ENCODE measurements around the gene OSCP1.

The OSCP1 gene

DNA sequence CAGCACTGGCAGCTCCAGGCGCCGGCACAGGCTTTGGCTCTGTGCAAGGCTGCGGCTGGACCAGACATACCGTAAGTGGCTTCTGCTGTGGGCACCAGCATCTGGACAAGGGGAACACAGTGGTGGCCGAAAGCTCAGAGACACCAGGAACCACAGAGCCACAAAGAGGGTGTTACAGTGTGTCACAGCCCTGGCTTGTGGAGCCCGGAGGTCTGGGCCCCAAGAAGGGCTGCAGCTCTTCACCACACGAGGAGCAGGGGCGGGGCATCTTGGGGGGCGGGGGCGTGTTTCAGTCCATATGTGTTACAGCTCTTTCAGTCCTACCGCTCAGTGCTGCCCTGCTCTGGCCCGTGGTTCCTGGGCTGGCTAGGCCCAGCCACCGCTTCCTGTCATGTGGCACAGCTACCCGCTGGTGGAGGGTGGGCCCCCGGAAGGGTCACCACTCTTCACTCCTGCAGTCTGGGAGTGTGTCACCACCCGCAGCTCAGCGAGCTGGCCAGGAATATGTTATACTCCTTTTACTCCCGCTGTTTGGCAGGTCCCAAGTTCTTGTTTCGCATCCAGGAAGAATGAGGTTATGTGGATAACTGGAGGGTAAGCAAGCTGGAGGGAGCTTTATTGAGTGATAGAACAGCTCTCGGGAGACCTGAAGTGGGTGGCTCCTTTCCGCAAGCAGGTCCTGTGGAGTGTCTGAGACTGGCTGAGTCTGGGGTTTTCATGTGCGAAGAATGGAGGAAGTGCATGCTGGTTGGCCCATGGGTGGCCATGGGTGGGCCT is 49.2 kb downstream of the OSCP1 start:
- peak; percentile 75 for DNase-seq

DNA sequence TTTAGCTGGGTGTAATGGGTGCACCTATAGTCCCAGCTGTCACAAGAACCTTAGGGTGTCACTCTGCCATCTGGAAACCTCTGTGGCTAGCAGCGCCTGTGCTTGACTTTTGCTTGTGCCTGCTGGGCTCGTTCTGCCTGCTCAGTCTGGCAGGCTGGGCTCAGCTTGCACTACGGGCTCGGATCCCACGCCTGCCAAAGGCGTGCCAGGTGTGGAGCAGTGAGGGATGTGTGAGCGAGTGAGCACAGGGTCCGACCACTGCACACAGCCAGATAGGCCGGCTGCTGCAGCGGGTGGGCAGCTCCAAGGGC is 49.8 kb downstream of the OSCP1 start:
- no peak for DNase-seq

DNA sequence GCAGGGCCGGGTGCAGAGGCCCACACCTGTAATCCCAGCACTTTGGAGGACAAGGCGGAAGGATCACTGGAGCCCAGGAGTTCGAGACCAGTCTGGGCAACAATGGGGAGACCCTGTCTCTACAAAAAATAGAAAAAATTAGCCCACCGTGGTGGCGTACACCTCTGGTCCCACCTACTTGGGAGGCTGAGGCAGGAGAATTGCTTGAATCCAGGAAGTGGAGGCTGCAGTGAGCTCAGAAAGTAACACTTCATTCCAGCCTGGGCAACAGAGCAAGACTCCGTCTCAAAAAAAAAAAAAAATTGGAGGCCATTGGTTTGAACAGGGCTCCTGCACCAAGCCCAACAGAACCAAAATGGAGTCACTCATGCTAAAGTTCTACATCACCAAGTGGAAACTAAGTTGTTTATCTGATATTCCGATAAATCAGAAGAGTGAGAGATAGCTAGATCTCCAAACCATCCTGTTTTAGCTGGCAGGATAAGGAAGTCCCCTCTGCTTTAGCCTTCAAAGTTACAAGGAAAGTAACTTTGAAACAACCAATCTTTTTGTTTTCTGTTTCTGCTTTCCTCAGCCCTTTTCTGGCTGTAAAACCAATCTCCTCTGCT is 51.8 kb downstream of the OSCP1 start:
- no peak for DNase-seq

DNA sequence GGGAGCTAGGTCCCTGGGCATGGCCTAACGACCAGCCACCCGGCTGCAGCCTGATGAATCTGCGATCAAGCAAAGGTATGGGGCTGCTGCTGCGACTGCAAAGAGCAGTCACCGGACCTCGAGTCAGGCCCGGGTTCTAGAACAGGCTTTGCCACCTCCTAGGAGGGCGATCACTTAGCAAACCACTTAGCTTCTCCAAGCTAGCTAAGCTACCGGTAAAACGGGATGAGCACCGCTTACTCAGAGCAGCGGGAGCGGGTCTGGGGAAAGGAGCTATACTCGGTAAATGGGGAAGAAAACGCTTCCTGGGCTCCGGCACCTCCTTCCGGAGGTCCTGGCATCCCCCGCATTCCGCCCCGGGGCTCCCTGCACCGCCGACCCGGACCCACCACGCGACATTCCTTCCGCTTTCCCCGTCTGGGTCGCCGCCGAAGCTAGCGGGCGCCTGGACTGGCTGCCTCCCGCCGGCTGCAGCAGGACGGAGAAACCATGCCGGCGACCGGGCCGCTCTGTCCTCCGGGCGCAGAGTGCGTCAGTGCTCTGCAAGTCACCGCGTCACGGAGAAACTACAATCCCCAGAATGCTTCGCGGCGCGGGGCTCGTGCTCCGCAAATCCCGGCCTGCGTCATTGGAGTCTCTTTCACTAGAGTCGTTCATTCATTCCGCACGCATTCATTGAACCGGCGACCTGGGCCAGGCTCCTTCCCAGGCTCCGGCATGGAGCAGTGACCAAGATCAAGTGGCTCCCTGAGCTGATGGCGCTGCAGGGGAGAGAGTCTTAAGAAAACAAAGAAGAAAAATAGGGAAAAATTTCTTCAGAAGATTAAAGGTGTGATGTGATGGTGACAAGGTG is 52.6 kb downstream of the OSCP1 start, which contains the start of gene LSM10:
TSS of gene LSM10 (minus strand) at position 531 of the 853 bp plus-strand sequence. CDS start 3,779 bp downstream, outside the sequence.
- DNase-seq, result peak; percentile 96

DNA sequence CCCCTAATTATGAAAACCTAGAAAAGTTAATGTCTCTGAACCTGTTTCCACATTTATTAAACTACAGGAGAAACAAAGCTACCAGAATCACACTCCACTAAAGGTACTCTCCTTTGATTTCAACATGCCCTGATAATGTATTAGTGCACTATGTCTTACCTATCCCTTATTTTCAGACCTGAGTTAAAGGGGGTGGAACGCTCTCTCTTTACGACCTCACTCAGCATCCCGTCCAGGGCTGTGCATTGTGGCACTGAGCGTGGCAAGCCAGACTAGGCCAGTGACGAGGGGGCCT is 53.2 kb downstream of the OSCP1 start:
- no peak for DNase-seq

DNA sequence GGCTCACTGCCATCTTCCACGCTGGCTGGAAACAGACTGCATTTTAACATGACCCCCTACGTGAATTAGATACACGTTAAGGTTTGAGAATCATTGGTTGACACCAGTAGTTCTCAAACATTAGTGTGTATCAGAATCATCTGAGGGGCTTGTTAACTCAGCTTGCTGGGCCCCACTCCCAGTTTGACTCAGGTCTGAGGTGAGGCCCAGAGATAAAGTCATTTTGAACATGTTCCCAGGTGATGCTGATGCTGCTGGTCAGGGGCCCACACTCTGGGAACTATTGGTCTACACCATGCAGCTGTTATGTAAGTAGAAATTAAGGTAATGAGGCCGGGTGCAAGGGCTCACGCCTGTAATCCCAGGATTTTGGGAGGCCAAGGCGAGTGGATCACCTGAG is 53.9 kb downstream of the OSCP1 start:
- peak; percentile 26 for DNase-seq

DNA sequence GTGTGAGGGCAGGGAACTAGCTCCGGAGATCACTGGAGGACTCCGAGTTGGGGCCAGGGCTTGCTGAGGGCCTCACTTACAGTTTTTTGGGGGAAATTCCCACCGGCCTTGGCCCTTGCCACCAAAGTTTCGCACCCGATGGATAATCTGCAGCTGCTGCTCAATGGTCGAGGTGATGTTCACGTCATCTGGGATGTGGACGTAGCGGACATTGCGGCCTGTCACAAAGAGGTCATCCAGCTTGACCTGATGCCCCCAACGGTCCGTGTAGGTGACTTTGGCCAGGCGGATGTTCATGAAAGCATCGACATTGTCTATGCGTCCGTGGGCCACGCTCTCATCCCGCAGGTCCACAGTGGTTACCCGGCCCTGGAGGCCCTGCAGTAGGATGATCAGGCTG is 56.6 kb downstream of the OSCP1 start:
- no peak for DNase-seq

DNA sequence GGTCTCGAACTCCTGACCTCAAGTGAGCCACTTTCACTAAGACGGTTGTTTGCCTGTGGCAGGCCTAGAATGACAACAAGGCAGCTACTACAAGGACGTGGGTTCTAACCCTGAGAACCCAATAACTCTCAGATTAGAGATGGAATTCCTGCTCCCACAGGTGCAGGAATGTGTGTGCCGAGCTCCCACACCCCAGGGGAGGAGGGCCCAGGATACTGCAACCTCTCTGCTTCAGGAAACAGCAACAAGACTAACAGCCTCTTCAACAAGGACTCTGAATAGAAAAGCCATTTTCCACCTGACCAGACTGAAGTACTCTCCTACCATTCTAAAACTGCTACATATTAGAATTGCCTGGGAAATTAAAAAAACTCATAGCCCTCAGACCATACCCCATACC is 57.4 kb downstream of the OSCP1 start:
- no peak for DNase-seq

DNA sequence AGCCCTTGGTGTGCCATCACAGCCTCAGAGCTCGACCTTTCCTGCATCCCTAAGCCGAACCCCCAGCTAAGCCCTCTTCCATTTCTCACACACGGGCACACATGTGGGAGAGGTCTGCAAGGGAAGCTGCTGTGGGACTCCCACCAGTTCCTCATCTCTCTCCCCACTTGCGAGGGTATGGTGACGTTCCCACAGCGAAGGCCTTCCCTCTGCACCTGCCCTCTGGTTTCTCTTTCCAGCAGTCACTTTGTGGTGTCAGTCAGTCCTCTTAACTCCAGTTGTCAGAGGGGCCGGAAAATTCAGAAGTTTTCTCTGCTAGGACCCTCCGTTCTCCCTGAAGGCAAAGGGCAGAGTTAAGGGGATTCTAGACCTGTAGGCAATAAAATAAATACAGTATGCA is 59.0 kb downstream of the OSCP1 start:
- DNase-seq, result no peak

DNA sequence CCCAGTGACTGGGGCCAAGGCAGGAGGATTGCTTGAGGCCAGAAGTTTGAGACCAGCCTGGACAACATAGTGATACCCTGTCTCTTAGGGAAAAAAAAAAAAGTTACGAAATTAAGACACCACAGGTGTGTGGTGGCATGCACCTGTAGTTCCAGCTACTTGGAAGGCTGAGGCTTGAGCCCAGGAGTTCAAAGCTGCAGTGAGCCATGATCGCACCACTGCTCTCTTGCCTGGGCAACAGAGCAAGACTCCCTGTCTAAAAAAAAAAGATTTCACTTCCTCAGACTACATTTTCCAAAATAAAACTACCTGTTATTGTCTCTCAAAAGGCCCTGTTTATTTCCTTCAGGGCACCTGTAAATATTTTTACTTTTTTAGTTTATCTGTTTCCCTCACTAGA is 59.8 kb downstream of the OSCP1 start:
- no peak for DNase-seq

DNA sequence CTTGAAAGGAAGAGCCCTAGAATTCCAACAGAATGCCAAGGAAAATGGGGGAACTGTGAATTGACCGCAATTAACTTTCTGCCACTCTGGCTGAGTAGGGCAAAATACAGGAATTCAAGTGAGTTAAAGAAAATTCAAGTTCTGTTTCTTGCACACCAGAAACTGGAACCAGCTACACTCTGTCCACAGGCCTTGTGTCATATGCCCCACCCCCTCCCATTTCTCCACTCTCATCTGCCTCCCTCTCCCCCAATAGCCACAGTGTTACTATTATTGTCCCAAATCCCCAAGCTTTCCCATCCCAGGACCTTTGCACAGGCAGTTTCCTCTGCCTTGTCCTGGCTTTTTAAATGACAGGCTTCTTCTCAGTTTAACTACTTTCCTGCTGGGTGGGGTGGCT is 60.3 kb downstream of the OSCP1 start:
- DNase-seq, result no peak

DNA sequence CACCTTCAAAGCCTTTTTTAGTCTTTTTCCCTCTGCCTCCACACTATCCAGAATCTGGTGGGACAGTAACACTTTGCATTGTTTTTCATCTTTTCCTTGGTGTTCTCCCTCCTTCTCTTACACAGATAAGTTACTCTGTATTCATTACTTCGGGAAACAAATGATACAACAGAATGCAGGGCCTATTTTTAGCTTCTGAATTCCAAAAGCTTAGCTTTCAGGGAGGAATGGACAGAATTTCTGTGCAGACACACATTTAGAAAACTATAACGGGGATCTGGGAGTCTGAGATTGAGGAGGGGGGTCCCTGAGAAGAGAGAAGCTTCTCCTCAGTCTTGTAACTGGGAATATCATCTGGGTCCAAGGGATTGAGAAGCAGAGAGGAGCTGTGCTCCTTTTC is 61.0 kb downstream of the OSCP1 start:
- no peak for DNase-seq

DNA sequence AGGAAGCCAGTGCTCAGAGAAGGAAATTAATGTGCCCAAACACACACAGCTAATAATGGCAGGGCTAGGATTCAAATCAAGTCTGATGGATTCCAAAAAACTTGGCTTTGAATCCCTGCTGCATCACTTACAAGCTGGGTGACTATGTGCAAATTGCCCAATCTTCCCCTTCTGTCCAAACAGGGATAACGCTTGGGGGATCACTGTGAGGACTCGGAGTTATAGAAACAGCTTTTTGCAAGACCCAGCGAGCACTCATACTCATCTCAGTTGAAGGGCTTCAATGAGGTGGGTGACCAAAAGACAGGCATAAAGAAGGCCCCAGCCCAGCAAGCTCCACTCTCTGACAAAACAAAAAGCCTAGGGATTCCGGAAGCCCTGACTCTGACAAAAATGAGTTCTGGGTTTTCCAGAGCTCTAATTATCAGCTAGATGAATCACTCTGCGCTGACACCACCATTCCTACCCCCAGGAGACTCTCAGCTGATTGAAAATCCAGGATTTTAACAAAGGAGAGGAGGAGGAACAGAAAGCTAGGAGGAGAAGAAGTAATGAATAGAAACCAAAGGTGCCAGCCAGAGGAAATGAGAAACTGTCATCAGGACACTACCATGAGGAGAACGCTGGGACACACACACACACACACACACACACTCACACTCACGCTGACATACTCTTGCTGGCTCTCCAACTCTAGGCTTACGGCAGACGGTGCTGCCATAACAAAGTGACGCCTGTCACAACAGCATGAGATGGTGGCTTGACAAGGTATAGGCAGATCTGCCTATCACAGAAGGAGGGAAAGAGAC is 62.9 kb downstream of the OSCP1 start:
- DNase-seq, result no peak

DNA sequence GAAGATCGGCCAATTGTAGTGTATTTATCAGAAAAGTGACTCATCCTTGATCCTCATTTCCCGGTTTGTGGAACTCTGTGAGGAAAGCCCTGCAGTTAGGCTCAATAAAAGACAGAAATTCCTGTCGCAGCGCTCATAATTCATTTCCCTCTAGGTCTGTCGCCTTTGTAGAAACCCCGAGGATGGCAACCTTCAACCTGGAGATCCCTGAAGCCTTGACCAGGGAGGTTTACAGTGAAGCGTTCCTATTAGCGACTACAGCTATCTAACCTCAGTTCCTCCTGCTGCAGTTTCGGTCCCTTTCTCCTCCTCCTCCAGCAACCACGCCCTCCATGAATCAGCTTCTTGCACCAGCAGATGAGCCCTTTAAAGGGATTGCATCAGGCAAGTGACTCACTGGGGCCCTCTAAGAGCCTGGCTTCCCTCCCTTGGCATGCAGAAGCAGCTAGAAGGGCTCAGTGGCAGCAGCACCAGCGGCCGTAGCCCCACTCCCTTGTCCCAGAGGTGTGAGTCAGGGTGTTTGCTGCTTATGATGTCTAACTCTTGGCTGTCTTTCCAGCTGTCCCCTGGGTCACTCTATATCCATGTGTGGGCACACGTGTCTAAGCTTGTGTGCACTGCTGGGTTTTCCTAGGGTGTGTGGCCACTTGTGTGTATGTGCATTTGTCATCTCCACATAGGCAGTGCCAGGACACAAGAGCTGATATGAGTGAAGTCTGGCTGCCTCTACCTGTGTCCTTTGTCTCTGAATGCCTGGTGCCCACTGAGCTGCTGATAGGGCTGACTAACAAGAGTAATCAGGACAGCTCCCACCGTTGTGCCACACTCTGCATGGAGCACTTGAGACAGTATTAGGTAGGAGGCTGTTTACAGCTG is 63.7 kb downstream of the OSCP1 start:
- peak; percentile 95 for DNase-seq

DNA sequence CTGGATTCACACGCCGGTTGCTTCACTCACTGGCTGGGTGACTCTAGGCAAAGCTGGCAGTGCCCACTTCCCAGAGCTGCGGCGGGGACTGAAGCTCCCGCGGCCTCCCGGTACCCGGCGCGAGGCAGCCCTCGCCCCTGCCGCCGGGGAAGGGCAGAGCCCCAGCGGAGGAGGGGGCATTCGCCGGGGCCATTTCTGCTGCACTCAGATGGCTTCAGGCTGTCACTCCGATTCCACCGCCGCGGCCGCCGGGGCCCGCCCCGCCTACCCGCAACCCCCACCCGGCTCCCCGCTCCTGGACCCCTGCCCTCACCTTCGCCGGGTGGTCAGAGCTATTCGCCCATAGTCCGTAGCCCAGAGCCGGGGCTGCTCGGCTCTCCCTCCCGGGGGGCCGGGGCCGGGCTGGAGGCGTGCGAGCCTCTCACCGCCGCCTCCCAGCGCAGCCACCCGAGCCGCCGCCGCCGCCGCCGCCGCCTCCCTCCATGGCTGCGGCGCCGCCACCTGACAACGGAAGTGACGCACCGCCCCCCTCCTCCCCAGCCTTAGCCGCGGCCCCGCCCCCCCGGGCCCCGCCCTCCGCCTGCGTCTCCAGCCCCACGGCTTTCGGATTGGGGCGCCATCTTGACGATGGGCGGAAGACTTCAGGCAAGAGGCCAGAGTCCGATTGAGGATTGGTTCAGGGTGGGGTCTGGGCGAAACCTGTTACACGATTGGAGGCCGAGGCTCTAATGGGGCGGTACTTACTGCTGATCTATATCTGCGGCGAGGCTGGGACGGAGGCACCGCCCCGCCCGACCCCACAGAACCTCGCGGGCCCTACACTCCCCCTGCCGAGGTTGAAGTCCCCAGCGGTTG is 64.6 kb downstream of the OSCP1 start, which contains the start of gene STK40:
TSS of gene STK40 (minus strand) at position 515 of the 855 bp plus-strand sequence. CDS start 24,592 bp downstream, outside the sequence.
- DNase-seq, result peak; percentile 99

DNA sequence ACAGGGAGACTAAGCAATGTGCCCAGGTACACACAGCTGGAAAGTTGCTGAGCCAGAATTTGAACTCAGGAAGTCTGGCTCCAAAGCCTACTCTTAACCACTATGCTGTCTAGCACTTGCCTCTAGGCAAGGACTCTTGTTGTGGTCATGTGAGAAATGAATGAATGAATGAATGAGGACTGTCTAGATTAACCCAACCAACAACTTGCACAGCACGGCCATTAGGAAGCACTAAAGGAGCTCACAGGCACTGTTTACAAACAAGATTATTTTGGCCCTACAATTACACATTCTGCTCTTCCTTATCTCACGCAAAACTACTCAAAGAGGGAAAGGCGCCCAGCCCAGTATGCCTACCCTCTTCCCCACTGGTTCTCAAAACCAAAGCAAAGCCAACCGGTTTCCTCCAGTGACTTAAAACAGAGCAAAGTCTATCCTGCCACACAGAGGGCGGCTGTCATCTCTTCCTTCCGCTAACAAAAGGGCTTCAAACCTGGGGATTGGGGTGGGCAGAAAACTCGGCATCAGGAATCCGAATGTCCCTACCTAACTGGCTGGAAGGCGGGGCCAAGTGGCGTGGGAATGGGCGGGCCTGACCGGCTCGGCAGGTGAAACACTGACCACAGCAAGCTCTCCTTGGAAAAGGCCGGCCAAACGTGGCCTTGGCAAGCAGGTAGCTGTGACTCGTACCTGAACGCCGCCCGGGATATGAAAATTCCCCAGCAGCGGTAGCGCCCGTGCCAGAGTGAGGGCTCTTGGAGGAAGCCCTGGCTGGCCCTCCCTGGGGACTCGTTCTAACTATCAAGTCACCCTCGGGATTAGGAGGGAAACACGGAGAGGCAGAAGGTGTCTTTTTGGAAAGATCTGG is 65.5 kb downstream of the OSCP1 start:
- peak; percentile 41 for DNase-seq

DNA sequence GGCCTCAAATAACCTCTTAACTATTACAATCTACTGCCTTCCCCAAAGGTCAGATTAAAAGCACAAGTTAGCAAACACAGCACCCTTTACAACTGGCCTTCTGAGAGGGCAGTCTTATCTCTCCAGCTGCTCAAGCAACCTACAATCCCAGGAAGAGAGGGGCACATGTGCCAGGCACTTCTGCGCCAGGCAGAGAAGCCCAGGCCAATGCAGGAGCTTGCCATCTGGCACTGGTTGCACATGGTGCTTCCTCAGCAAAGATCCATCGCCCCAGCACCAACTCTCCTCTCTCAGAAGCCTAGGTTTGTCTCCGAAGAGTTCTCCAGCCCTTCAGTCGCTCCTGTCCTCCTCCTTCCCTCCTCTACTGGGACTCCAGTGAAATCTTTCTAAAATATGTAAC is 67.0 kb downstream of the OSCP1 start:
- no peak for DNase-seq

DNA sequence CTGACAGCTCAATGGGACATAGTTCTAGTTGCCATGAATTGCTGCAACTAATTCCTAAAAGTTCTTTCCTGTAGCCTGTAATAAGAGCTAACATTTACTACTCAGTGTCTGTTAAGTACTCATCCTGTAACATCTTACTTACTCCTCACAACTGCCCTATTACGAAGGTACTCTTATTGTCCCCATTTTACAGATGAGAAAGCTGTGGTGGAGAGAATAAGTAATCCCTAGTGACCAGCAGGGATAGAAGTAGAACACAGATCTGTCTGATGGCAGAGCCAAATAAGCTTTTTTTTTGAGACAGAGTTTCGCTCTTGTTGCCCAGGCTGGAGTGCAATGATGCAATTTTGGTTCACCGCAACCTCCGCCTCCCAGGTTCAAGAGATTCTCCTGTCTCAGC is 67.6 kb downstream of the OSCP1 start:
- no peak for DNase-seq

DNA sequence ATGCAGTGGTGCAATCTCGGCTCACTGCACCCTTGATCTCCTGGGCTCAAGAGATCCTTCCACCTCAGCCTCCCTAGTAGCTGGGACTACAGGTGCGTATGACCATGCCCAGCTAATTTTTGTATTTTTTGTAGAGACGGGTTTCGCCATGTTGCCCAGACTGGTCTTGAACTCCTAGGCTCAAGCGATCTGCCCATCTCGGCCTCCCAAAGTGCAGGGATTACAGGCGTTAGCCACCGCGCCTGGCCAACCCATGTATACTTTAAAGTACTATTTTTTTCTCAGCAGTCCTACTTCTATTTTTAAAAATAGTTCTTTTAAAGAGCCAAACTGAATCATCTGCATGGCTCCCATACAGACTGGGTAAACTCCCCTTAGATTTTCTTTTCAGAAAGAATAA is 68.0 kb downstream of the OSCP1 start:
- no peak for DNase-seq

DNA sequence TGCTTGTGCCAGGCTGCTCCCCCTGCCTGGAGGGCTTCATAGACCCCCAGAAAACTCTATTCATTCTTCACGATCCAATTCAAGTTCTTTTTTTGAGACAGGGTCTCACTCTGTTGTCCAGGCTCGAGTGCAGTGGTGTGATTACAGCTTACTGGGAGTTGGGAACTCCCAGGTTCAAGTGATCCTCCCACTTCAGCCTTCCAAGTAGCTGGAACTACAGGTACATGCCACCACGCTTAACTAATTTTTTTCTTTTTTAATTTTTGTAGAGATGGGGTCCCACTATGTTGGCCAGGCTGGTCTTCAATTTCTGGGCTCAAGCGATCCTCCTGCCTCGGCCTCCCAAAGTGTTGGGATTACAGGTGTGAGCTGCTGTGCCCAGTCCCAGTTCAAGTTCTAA is 68.8 kb downstream of the OSCP1 start:
- DNase-seq, result no peak

All from stimulated activated CD4-positive, alpha-beta T cell treated with anti-CD3 and anti-CD28 coated beads, Interleukin-15, amount 100 ng/mL, for 24 hours (primary cell).